ENCODE data around the gene GRWD1.

GRWD1 gene

DNA sequence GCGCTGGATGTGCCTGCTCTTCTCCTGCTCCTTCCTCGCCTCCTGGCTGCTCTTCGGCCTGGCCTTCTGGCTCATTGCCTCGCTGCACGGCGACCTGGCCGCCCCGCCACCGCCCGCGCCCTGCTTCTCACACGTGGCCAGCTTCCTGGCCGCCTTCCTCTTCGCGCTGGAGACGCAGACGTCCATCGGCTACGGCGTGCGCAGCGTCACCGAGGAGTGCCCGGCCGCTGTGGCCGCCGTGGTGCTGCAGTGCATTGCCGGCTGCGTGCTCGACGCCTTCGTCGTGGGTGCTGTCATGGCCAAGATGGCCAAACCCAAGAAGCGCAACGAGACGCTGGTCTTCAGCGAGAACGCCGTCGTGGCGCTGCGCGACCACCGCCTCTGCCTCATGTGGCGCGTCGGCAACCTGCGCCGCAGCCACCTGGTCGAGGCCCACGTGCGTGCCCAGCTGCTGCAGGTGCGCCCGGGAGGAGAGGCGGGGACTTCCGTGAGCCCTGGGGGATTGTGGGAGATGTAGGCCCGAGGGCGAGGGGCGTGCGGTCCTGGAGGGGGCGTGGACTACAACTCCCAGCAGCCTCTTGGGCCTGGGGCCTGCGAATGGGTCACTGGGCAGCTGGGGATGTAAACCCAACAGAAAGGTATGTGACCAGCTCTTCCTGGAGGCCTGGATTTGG lies 16.3 kb downstream of the GRWD1 start:
- peaks cover 24 to 27% of the 10 kb centered on the region in 2 experiments for H3K36me3 ChIP-seq (ENCODE audit: control insufficient read depth in 1 of 2, insufficient read depth in 2 of 2, low read depth in 1 of 2, low read length in 2 of 2)
- H2AK5ac ChIP-seq (ENCODE audit: low read length, severe bottlenecking) = no peak overlapping the region
- no peak overlapping the region for H3K4ac ChIP-seq (ENCODE audit: low read depth in 1 of 2, low read length in 2 of 2)
- H2AFZ ChIP-seq (ENCODE audit: low read depth, low read length) = no peak overlapping the region
- H3K23ac ChIP-seq (ENCODE audit: low read length in 2 of 2) = no peak overlapping the region
- no peak overlapping the region for H3K4me2 ChIP-seq (ENCODE audit: low read length, poor library complexity, severe bottlenecking)
- H3K4me1 ChIP-seq (ENCODE audit: control insufficient read depth, insufficient read depth, low read depth, low read length) = peaks cover 11% of the 10 kb centered on the region
- no peak for DNase-seq
- no peak overlapping the region for H2BK12ac ChIP-seq (ENCODE audit: low read length in 2 of 2)
- no peak overlapping the region for H4K91ac ChIP-seq (ENCODE audit: low read length)
- peak overlapping the region; percentile 73 for H4K8ac ChIP-seq (ENCODE audit: low read length)
- H3K18ac ChIP-seq (ENCODE audit: low read depth in 1 of 2, low read length in 2 of 2) = no peak overlapping the region
- peak overlapping the region in 1 of 2 experiments; percentile 8 for H3K4me3 ChIP-seq (ENCODE audit: insufficient read depth in 1 of 2, low read depth in 1 of 2, low read length in 2 of 2)
- no peak overlapping the region for H3K27ac ChIP-seq (ENCODE audit: low read length, poor library complexity, severe bottlenecking)
- no peak overlapping the region for H2BK120ac ChIP-seq (ENCODE audit: low read depth, low read length)
- H3K14ac ChIP-seq (ENCODE audit: low read length in 2 of 2) = no peak overlapping the region
- no peak overlapping the region for H2BK5ac ChIP-seq (ENCODE audit: low read depth, low read length, poor library complexity, severe bottlenecking)
- H3K27me3 ChIP-seq (ENCODE audit: control insufficient read depth in 1 of 2, insufficient read depth in 1 of 2, low read length in 2 of 2) = no peaks in the 10 kb centered on the region
- WGBS = 92% methylated on average over 58 of the region's 62 CpGs
- H3K9ac ChIP-seq (ENCODE audit: low read length) = no peak overlapping the region
- peaks cover 11% of the 10 kb centered on the region for H3K79me1 ChIP-seq (replicated peaks; ENCODE audit: low read length, poor library complexity, severe bottlenecking)
- no peak overlapping the region for H2BK15ac ChIP-seq (ENCODE audit: low read depth, poor library complexity, severe bottlenecking)
- no peaks in the 10 kb centered on the region for H3K9me3 ChIP-seq (ENCODE audit: control insufficient read depth, low read length)

DNA sequence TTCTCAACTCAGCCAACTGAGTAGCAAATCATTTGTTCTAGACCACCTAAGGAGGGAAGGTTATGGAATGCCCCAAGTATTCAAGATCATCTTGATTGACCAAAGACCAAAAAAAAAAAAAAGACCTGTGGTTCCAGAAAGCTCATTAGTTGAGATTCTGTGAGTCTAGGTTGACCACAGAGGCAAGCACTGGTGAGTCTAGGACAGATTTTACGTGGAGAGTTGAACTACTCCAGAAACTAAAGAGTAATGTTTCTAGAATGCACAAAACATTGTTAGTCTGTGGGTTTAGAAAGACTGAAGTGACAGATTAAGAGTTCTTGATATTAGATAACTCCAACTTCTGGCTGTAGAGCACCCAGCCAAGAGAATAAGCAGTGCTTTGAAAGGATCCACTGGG lies 19.4 kb downstream of the GRWD1 start:
- Histone ChIP-seq H3K27ac (ENCODE audit: low read length, poor library complexity, severe bottlenecking) (no peak overlapping the region), H2BK12ac (ENCODE audit: low read length in 2 of 2) (no peak overlapping the region), H3K9me3 (ENCODE audit: control insufficient read depth, low read length) (no peaks in the 10 kb centered on the region), H3K4me1 (ENCODE audit: control insufficient read depth, insufficient read depth, low read depth, low read length) (peaks cover 14% of the 10 kb centered on the region), H3K14ac (ENCODE audit: low read length in 2 of 2) (no peak overlapping the region), H3K4ac (ENCODE audit: low read depth in 1 of 2, low read length in 2 of 2) (no peak overlapping the region), H3K23ac (ENCODE audit: low read length in 2 of 2) (no peak overlapping the region), H3K4me2 (ENCODE audit: low read length, poor library complexity, severe bottlenecking) (no peak overlapping the region), H2BK15ac (ENCODE audit: low read depth, poor library complexity, severe bottlenecking) (no peak overlapping the region), H3K36me3 (ENCODE audit: control insufficient read depth in 1 of 2, insufficient read depth in 2 of 2, low read depth in 1 of 2, low read length in 2 of 2) (peaks cover 20 to 27% of the 10 kb centered on the region in 2 experiments), H2AK5ac (ENCODE audit: low read length, severe bottlenecking) (no peak overlapping the region), H3K18ac (ENCODE audit: low read depth in 1 of 2, low read length in 2 of 2) (no peak overlapping the region), H4K91ac (ENCODE audit: low read length) (no peak overlapping the region), H2BK120ac (ENCODE audit: low read depth, low read length) (no peak overlapping the region), H3K27me3 (ENCODE audit: control insufficient read depth in 1 of 2, insufficient read depth in 1 of 2, low read length in 2 of 2) (no peaks in the 10 kb centered on the region), H3K4me3 (ENCODE audit: insufficient read depth in 1 of 2, low read depth in 1 of 2, low read length in 2 of 2) (no peak overlapping the region), H2BK5ac (ENCODE audit: low read depth, low read length, poor library complexity, severe bottlenecking) (no peak overlapping the region), H2AFZ (ENCODE audit: low read depth, low read length) (no peak overlapping the region), H3K79me1 (replicated peaks; ENCODE audit: low read length, poor library complexity, severe bottlenecking) (peaks cover 8% of the 10 kb centered on the region), H3K9ac (ENCODE audit: low read length) (no peak overlapping the region), H4K8ac (ENCODE audit: low read length) (no peak overlapping the region)
- WGBS = 100% methylated on average over 1 of the region's 1 CpG
- no peak for DNase-seq

DNA sequence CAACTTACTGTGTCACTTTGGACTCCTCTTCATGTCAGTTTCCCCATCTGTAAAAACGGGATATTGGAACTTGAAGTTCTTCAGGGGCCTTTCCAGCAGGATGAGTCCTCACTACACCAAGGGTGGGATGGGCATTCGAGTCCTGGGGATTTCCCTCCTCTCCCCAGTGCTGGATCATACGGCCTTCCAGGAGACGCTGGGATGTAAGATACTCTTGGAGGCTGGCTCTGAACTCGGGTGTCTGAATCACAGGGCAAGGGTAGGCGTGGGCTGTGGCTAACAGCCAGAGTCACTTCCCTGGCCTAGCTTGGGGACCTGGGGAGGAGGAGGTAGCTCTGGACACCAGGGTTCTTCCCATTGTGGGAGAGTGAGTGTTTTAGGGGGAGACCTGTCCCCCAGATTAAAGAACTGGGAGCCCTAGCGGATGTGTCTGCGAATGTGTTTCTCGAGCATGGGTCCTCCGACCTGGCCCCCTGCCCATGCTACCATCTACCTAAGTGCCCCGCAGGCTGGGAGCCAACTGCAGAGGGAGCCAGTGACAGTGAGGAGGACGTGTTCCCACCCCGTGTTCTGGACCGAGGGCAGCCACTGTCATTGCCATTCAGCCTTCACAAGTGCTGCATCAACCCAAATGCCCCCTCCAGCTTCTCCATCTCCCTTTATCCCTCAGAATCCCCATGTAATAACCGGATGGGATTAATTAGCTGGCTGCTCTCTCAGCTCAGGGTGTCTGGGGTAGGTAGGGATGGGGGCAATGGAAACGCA lies 21.0 kb downstream of the GRWD1 start:
- Histone ChIP-seq H3K27me3 (ENCODE audit: control insufficient read depth in 1 of 2, insufficient read depth in 1 of 2, low read length in 2 of 2) (no peaks in the 10 kb centered on the region), H3K23ac (ENCODE audit: low read length in 2 of 2) (no peak overlapping the region), H3K79me1 (replicated peaks; ENCODE audit: low read length, poor library complexity, severe bottlenecking) (peaks cover 10% of the 10 kb centered on the region), H3K4me2 (ENCODE audit: low read length, poor library complexity, severe bottlenecking) (no peak overlapping the region), H2AFZ (ENCODE audit: low read depth, low read length) (no peak overlapping the region), H3K4me3 (ENCODE audit: insufficient read depth in 1 of 2, low read depth in 1 of 2, low read length in 2 of 2) (no peak overlapping the region), H3K18ac (ENCODE audit: low read depth in 1 of 2, low read length in 2 of 2) (no peak overlapping the region), H4K91ac (ENCODE audit: low read length) (no peak overlapping the region), H3K36me3 (ENCODE audit: control insufficient read depth in 1 of 2, insufficient read depth in 2 of 2, low read depth in 1 of 2, low read length in 2 of 2) (peaks cover 35 to 38% of the 10 kb centered on the region in 2 experiments), H3K14ac (ENCODE audit: low read length in 2 of 2) (no peak overlapping the region), H3K4ac (ENCODE audit: low read depth in 1 of 2, low read length in 2 of 2) (no peak overlapping the region), H2BK5ac (ENCODE audit: low read depth, low read length, poor library complexity, severe bottlenecking) (no peak overlapping the region), H3K27ac (ENCODE audit: low read length, poor library complexity, severe bottlenecking) (no peak overlapping the region), H3K9ac (ENCODE audit: low read length) (peak overlapping the region; percentile 70), H2BK15ac (ENCODE audit: low read depth, poor library complexity, severe bottlenecking) (no peak overlapping the region), H3K9me3 (ENCODE audit: control insufficient read depth, low read length) (no peaks in the 10 kb centered on the region), H2BK120ac (ENCODE audit: low read depth, low read length) (no peak overlapping the region), H2AK5ac (ENCODE audit: low read length, severe bottlenecking) (no peak overlapping the region), H3K4me1 (ENCODE audit: control insufficient read depth, insufficient read depth, low read depth, low read length) (peaks cover 17% of the 10 kb centered on the region), H2BK12ac (ENCODE audit: low read length in 2 of 2) (no peak overlapping the region), H4K8ac (ENCODE audit: low read length) (no peak overlapping the region)
- DNase-seq = peak; percentile 42
- 82% methylated on average over 16 of the region's 16 CpGs for WGBS

DNA sequence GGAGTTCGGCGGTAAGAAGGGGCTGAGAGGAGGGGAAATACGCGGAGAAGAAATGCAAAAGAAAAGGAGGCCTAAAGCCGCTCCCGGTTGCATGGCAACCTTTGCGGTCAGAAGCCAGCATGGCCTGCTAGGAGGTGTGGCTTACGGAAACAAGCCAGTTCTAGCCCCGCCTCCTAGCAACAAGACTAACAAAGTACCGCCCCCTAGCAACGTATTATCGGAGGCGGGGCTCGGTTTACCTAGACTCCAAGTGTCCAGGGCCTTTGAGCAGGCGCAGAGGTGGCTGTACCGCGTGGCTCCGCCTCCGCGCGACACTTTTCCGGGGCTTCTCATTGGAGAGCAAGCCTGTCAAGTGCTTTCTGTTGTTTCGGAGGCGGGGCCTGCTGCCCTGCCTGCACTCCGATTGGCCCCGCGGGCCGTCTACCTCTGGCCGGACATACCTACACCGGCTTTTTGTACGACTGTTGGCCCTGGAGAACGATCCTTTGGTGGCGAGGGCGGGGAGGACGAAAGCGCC lies 23.0 kb downstream of the GRWD1 start:
- H2BK120ac ChIP-seq (ENCODE audit: low read depth, low read length) = no peak overlapping the region
- DNase-seq = peak; percentile 100
- H2BK15ac ChIP-seq (ENCODE audit: low read depth, poor library complexity, severe bottlenecking) = no peak overlapping the region
- WGBS = under 1% methylated on average over 34 of the region's 36 CpGs
- peak overlapping the region; percentile 52 for H3K27ac ChIP-seq (ENCODE audit: low read length, poor library complexity, severe bottlenecking)
- no peak overlapping the region for H2BK12ac ChIP-seq (ENCODE audit: low read length in 2 of 2)
- peaks cover 24% of the 10 kb centered on the region for H3K79me1 ChIP-seq (replicated peaks; ENCODE audit: low read length, poor library complexity, severe bottlenecking)
- H3K18ac ChIP-seq (ENCODE audit: low read depth in 1 of 2, low read length in 2 of 2) = peak overlapping the region in 1 of 2 experiments; percentile 50
- peak overlapping the region; percentile 89 for H3K4me2 ChIP-seq (ENCODE audit: low read length, poor library complexity, severe bottlenecking)
- H3K27me3 ChIP-seq (ENCODE audit: control insufficient read depth in 1 of 2, insufficient read depth in 1 of 2, low read length in 2 of 2) = no peaks in the 10 kb centered on the region
- no peak overlapping the region for H4K8ac ChIP-seq (ENCODE audit: low read length)
- H2AK5ac ChIP-seq (ENCODE audit: low read length, severe bottlenecking) = no peak overlapping the region
- H4K91ac ChIP-seq (ENCODE audit: low read length) = no peak overlapping the region
- peaks cover 12% of the 10 kb centered on the region for H3K4me1 ChIP-seq (ENCODE audit: control insufficient read depth, insufficient read depth, low read depth, low read length)
- peak overlapping the region in 1 of 2 experiments; percentile 87 for H3K4me3 ChIP-seq (ENCODE audit: insufficient read depth in 1 of 2, low read depth in 1 of 2, low read length in 2 of 2)
- H2BK5ac ChIP-seq (ENCODE audit: low read depth, low read length, poor library complexity, severe bottlenecking) = no peak overlapping the region
- H2AFZ ChIP-seq (ENCODE audit: low read depth, low read length) = no peak overlapping the region
- H3K36me3 ChIP-seq (ENCODE audit: control insufficient read depth in 1 of 2, insufficient read depth in 2 of 2, low read depth in 1 of 2, low read length in 2 of 2) = peaks cover 45 to 46% of the 10 kb centered on the region in 2 experiments
- H3K23ac ChIP-seq (ENCODE audit: low read length in 2 of 2) = no peak overlapping the region
- no peak overlapping the region for H3K14ac ChIP-seq (ENCODE audit: low read length in 2 of 2)
- H3K9me3 ChIP-seq (ENCODE audit: control insufficient read depth, low read length) = no peaks in the 10 kb centered on the region
- H3K4ac ChIP-seq (ENCODE audit: low read depth in 1 of 2, low read length in 2 of 2) = no peak overlapping the region
- peak overlapping the region; percentile 98 for H3K9ac ChIP-seq (ENCODE audit: low read length)

Measured in mesenchymal stem cell (in vitro differentiated cells and primary cell).